H1 (cell line): ENCODE measurements around the gene UMAD1. TPM values are rescaled to one million over a fixed set of nuclear protein-coding genes. Genes with fewer than 3 reads are reported as not detected.
A peak's percentile ranks its signal among the peaks of the same experiment; 100 is the strongest.

Experiments used
- CTCF ChIA-PET: fragments of 300-600 bp; sonication (Branson Sonifier 250); formaldehyde crosslinking; loops from one replicate; lab custom pipeline; 2021; ENCODE audit not compliant: partially characterized antibody; lab: Charles Lee
- POLR2A ChIA-PET: fragments of 300-600 bp; sonication (Branson Sonifier 250); formaldehyde crosslinking; loops from one replicate; lab custom pipeline; 2021; ENCODE audit warnings: inconsistent platforms; ENCODE audit not compliant: partially characterized antibody; lab: Charles Lee
- DNase-seq, 2 experiments: peaks; one replicate each; pipeline versions ENCODE4 v3.0.0 to v3.0.0-alpha.2; 2010 to 2022; ENCODE audit warnings: low spot score in 2 of 2, low read depth in 1 of 2, mixed read lengths in 1 of 2
- FAIRE-seq: peaks from 2 replicates; lab custom pipeline; 2011; peaks lifted over from hg19 to GRCh38; lab: Jason Lieb, UNC
- H2AFZ ChIP-seq: 2 replicates; pipeline ENCODE4 v1.8.1; 2012; ENCODE audit warnings: low read length, inconsistent platforms
- H2AK5ac ChIP-seq: 2 replicates; pipeline ENCODE4 v1.6.1; 2013; ENCODE audit warnings: low read depth, low read length
- H2BK120ac ChIP-seq: replicated peaks from 2 replicates; pipeline ENCODE3; 2013; ENCODE audit warnings: low read depth, low read length, inconsistent platforms
- H2BK12ac ChIP-seq: 2 replicates; pipeline ENCODE4 v1.6.1; 2013; ENCODE audit warnings: low read depth, low read length
- H2BK15ac ChIP-seq: 2 replicates; pipeline ENCODE4 v1.6.1; 2013; ENCODE audit warnings: low read length
- H2BK20ac ChIP-seq: 2 replicates; pipeline ENCODE4 v1.6.1; 2013; ENCODE audit warnings: low read length
- H2BK5ac ChIP-seq: 2 replicates; pipeline ENCODE4 v1.6.1; 2013; ENCODE audit warnings: low read depth, low read length
- H3K14ac ChIP-seq: 2 replicates; pipeline ENCODE4 v1.6.1; 2013; ENCODE audit warnings: inconsistent platforms; ENCODE audit not compliant: insufficient read length
- H3K18ac ChIP-seq: 2 replicates; pipeline ENCODE4 v1.6.1; 2013; ENCODE audit warnings: low read length; ENCODE audit errors: extremely low read depth
- H3K23ac ChIP-seq: 2 replicates; pipeline ENCODE4 v1.6.1; 2013; ENCODE audit warnings: inconsistent platforms; ENCODE audit not compliant: insufficient read length
- H3K23me2 ChIP-seq: 2 replicates; pipeline ENCODE4 v1.6.1; 2013; ENCODE audit warnings: low read depth, low read length
- H3K27ac ChIP-seq: 2 replicates; pipeline ENCODE4 v1.6.1; 2011; ENCODE audit warnings: low read depth, low read length, inconsistent platforms
- H3K27me3 ChIP-seq, 4 experiments: replicated peaks in 1 of 4; 1 replicate in 1 of 4; 2 replicates in 3 of 4; pipeline versions ENCODE4 v1.6.1 to v1.8.1; 2011 to 2013; ENCODE audit warnings: low read length in 3 of 4, mild to moderate bottlenecking in 3 of 4, inconsistent platforms in 2 of 4, mixed read lengths in 2 of 4, moderate library complexity in 1 of 4; ENCODE audit not compliant: control insufficient read depth in 3 of 4, insufficient read depth in 3 of 4; ENCODE audit errors: extremely low read depth in 1 of 4
- H3K36me3 ChIP-seq, 4 experiments: 2 replicates each; pipeline versions ENCODE4 v1.6.1 to v1.8.1; 2011 to 2013; ENCODE audit warnings: mild to moderate bottlenecking in 4 of 4, low read length in 3 of 4, moderate library complexity in 2 of 4, control low read depth in 1 of 4, inconsistent platforms in 1 of 4; ENCODE audit not compliant: insufficient read depth in 4 of 4, control insufficient read depth in 2 of 4
- H3K4ac ChIP-seq: replicated peaks from 2 replicates; pipeline ENCODE3; 2013; ENCODE audit warnings: low read length, low read depth, mixed read lengths, inconsistent platforms; ENCODE audit not compliant: insufficient read length
- H3K4me1 ChIP-seq, 4 experiments: replicated peaks in 1 of 4; 1 replicate in 1 of 4; 2 replicates in 3 of 4; pipeline versions ENCODE4 v1.6.1 to v1.8.1; 2011 to 2013; ENCODE audit warnings: low read length in 3 of 4, inconsistent platforms in 2 of 4, mixed read lengths in 1 of 4; ENCODE audit not compliant: insufficient read depth in 4 of 4, control insufficient read depth in 3 of 4
- H3K4me2 ChIP-seq, 2 experiments: 2 replicates each; pipeline versions ENCODE4 v1.6.1 to v1.8.1; 2011 to 2013; ENCODE audit warnings: low read depth in 2 of 2, low read length in 2 of 2, control low read depth in 1 of 2, inconsistent platforms in 1 of 2, mild to moderate bottlenecking in 1 of 2; ENCODE audit not compliant: insufficient read depth in 1 of 2
- H3K4me3 ChIP-seq, 4 experiments: fragments of 200-600, 300-600 bp in 1 of 4; sonication (generic), shearing (Covaris generic), sonication (Bioruptor Twin) in 1 of 4; 2 replicates each; pipeline versions ENCODE4 v1.5.1 to v1.8.1; 2011 to 2016; ENCODE audit warnings: low read length in 4 of 4, low read depth in 3 of 4, control low read depth in 2 of 4, inconsistent platforms in 2 of 4, mild to moderate bottlenecking in 2 of 4, mixed read lengths in 1 of 4, moderate library complexity in 1 of 4; ENCODE audit not compliant: insufficient read depth in 2 of 4; ENCODE audit errors: extremely low read depth in 1 of 4
- H3K56ac ChIP-seq: replicated peaks from 2 replicates; pipeline ENCODE3; 2013; ENCODE audit warnings: low read depth, mild to moderate bottlenecking, mixed read lengths, low read length, inconsistent platforms; ENCODE audit not compliant: insufficient read length
- H3K79me1 ChIP-seq: 2 replicates; pipeline ENCODE4 v1.6.1; 2013; ENCODE audit warnings: low read depth, low read length, control low read depth
- H3K79me2 ChIP-seq, 2 experiments: 2 replicates each; pipeline versions ENCODE4 v1.6.1 to v1.8.1; 2012 to 2013; ENCODE audit warnings: low read length in 2 of 2, mild to moderate bottlenecking in 2 of 2, inconsistent platforms in 1 of 2; ENCODE audit not compliant: insufficient read depth in 2 of 2, control insufficient read depth in 1 of 2
- H3K9ac ChIP-seq, 4 experiments: replicated peaks in 1 of 4; 1 replicate in 1 of 4; 2 replicates in 3 of 4; pipeline versions ENCODE4 v1.6.1 to v1.8.1; 2011 to 2013; ENCODE audit warnings: low read depth in 3 of 4, low read length in 3 of 4, control low read depth in 2 of 4, mild to moderate bottlenecking in 2 of 4, moderate library complexity in 2 of 4, inconsistent platforms in 1 of 4; ENCODE audit errors: extremely low read depth in 1 of 4
- H3K9me3 ChIP-seq, 2 experiments: 2 replicates each; pipeline versions ENCODE4 v1.6.1 to v1.8.1; 2012 to 2013; ENCODE audit warnings: mild to moderate bottlenecking in 2 of 2, moderate library complexity in 2 of 2, control low read depth in 1 of 2, inconsistent platforms in 1 of 2, low read depth in 1 of 2, low read length in 1 of 2, mixed read lengths in 1 of 2; ENCODE audit not compliant: insufficient read depth in 2 of 2
- H4K20me1 ChIP-seq, 2 experiments: replicated peaks in 1 of 2; 2 replicates each; pipeline versions ENCODE3 to v1.8.1; 2011 to 2013; ENCODE audit warnings: inconsistent platforms in 2 of 2, low read length in 2 of 2, mild to moderate bottlenecking in 1 of 2; ENCODE audit not compliant: insufficient read depth in 2 of 2, control insufficient read depth in 1 of 2
- H4K5ac ChIP-seq: 2 replicates; pipeline ENCODE4 v1.6.1; 2013; ENCODE audit warnings: low read length, low read depth, mixed read lengths, inconsistent platforms; ENCODE audit not compliant: insufficient read length
- H4K8ac ChIP-seq: 2 replicates; pipeline ENCODE4 v1.8.0; 2013; ENCODE audit warnings: mild to moderate bottlenecking, moderate library complexity, low read length, inconsistent platforms; ENCODE audit not compliant: insufficient read depth; ENCODE audit errors: extremely low read depth
- H4K91ac ChIP-seq: replicated peaks from 2 replicates; pipeline ENCODE3; 2013; ENCODE audit warnings: low read length, mixed read lengths, inconsistent platforms; ENCODE audit not compliant: insufficient read length
- BACH1 ChIP-seq: IDR thresholded peaks from 2 replicates; pipeline ENCODE4 v1.6.1; 2012; ENCODE audit warnings: low read length, improper control_type of control experiment
- CBX5 ChIP-seq: fragments of 300-800, 300-1000 bp; sonication (generic); IDR thresholded peaks from 2 replicates; pipeline ENCODE4 v1.7.1; 2016; ENCODE audit warnings: antibody characterized with exemption, low read length, low read depth
- CHD1 ChIP-seq: IDR thresholded peaks from 2 replicates; pipeline ENCODE4 v1.6.1; 2012; ENCODE audit warnings: low read depth, low read length, improper control_type of control experiment
- CREB1 ChIP-seq: IDR thresholded peaks from 2 replicates; pipeline ENCODE4 v1.6.1; 2012; ENCODE audit warnings: inconsistent platforms
- EGR1 ChIP-seq: IDR thresholded peaks from 2 replicates; pipeline ENCODE4 v1.6.1; 2011; ENCODE audit warnings: low read depth, low read length, borderline replicate concordance
- HDAC2 ChIP-seq, 2 experiments: fragments of 300-600 bp in 1 of 2; sonication (generic) in 1 of 2; IDR thresholded peaks; 2 replicates each; pipeline ENCODE4 v1.6.1; 2011 to 2012; ENCODE audit warnings: low read depth in 2 of 2, low read length in 2 of 2, mild to moderate bottlenecking in 2 of 2, moderate library complexity in 2 of 2, borderline replicate concordance in 1 of 2, inconsistent platforms in 1 of 2
- JUN ChIP-seq: IDR thresholded peaks from 2 replicates; pipeline ENCODE4 v1.6.1; 2011; ENCODE audit warnings: low read depth, mild to moderate bottlenecking, improper control_type of control experiment, low read length
- KDM4A ChIP-seq: IDR thresholded peaks from one replicate; pipeline ENCODE4 v1.7.1; 2012; ENCODE audit warnings: low read depth, mild to moderate bottlenecking, moderate library complexity, low read length, inconsistent platforms; ENCODE audit not compliant: severe bottlenecking
- MAFK ChIP-seq: IDR thresholded peaks from 2 replicates; pipeline ENCODE4 v1.6.1; 2012; ENCODE audit warnings: low read depth, mild to moderate bottlenecking, improper control_type of control experiment, low read length
- PHF8 ChIP-seq: fragments of 200-600 bp; sonication (generic); conservative IDR thresholded peaks from 2 replicates; pipeline ENCODE4 v1.7.1; 2012; ENCODE audit warnings: low read depth, mild to moderate bottlenecking, inconsistent platforms, low read length, moderate library complexity
- POLR2A ChIP-seq, 2 experiments: IDR thresholded peaks; 1 replicate in 1 of 2; 2 replicates in 1 of 2; pipeline ENCODE4 v1.6.1; 2011; ENCODE audit warnings: low read depth in 2 of 2, low read length in 2 of 2, mild to moderate bottlenecking in 2 of 2; ENCODE audit errors: control extremely low read depth in 1 of 2
- POLR2AphosphoS5 ChIP-seq: IDR thresholded peaks from 2 replicates; pipeline ENCODE4 v1.6.1; 2011; ENCODE audit warnings: low read depth, low read length
- SAP30 ChIP-seq: fragments of 300-600 bp; sonication (generic); IDR thresholded peaks from 2 replicates; pipeline ENCODE4 v1.7.1; 2012; ENCODE audit warnings: low read length, moderate library complexity, mild to moderate bottlenecking, inconsistent platforms; ENCODE audit not compliant: insufficient read depth, insufficient replicate concordance
- SIN3A ChIP-seq, 2 experiments: IDR thresholded peaks in 1 of 2; conservative IDR thresholded peaks in 1 of 2; 2 replicates each; pipeline ENCODE4 v1.6.1; 2011 to 2012; ENCODE audit warnings: low read length in 2 of 2, improper control_type of control experiment in 1 of 2, low read depth in 1 of 2, mild to moderate bottlenecking in 1 of 2
- SRF ChIP-seq: IDR thresholded peaks from 2 replicates; pipeline ENCODE4 v1.6.1; 2011; ENCODE audit warnings: mild to moderate bottlenecking, low read depth, low read length, moderate library complexity
- WGBS, 2 experiments: shearing (Covaris generic) in 1 of 2; methylation state at CpG; one replicate each; pipeline versions ENCODE4 v1.1.6 to v1.1.7; 2013 to 2015; ENCODE audit warnings: low lambda C conversion rate in 2 of 2, mixed read lengths in 2 of 2, inconsistent platforms in 1 of 2, low coverage in 1 of 2, missing lambda C conversion rate in 1 of 2; ENCODE audit not compliant: insufficient replicate concordance in 2 of 2, insufficient coverage in 1 of 2, insufficient read length in 1 of 2; ENCODE audit errors: extremely low coverage in 1 of 2, missing lambda C conversion rate in 1 of 2; 5-methylcytosine and 5-hydroxymethylcytosine counted together
- polyA plus RNA-seq, 7 experiments: library from polyadenylated mRNA; depleted of rRNA in 3 of 7; stranded (reverse) in 5 of 7; unstranded in 2 of 7; fragments of >200 nt in 5 of 7; fragments of 200-250 nt in 2 of 7; gene quantifications; 1 replicate in 5 of 7; 2 replicates in 1 of 7; 4 replicates in 1 of 7; pipeline versions ENCODE4 v1.2.1 to v1.2.3, GENCODE V29; 2011 to 2013; ENCODE audit warnings: missing spikeins in 2 of 7, mixed read lengths in 2 of 7
- total RNA-seq: library from RNA; stranded (reverse); fragmentation: NEBNext Ultra II Directional; extraction: Animal tissue kit (Norgen Biotek cat#: 25700); gene quantifications from 2 replicates; pipeline ENCODE4 v1.2.1, GENCODE V29; 2021

Gene UMAD1
- total and polyA plus RNA-seq, 2 of the 8 experiments (the other 6 are each of a cell fraction or from before 2014, with no cell fraction given): 10.4 to 12.3 TPM

DNA sequence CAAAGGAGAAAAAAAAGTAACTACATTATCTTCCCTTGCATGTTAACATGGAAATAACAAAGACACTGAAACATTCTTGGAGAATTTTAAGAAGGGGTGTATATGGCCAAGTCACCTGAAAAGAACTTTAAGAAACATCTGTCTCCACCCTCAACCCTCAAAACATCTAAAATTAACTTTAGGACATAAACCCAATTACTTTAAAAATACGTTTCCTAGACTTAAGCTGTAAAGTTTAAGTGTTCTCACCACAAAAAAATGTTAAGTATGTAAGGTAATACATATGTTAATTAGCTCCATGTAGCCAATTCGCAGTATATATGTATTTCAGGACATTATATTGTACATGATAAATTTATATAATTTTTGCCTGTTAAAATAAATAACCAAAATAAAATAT, 257.0 kb downstream of the UMAD1 start:
- Histone ChIP-seq H4K5ac (no peak overlapping the region), H2BK120ac (no peak overlapping the region), H2BK5ac (no peak overlapping the region), H3K9me3 (no peaks in the 10 kb centered on the region), H3K27ac (no peak overlapping the region), H4K91ac (no peak overlapping the region), H3K23me2 (no peaks in the 10 kb centered on the region), H4K20me1 (no peaks in the 10 kb centered on the region), H3K36me3 (no peaks in the 10 kb centered on the region), H3K4me3 (no peak overlapping the region; a peak in 1 of 8 replicates), H3K4me1 (peaks cover 3 to 10% (median 7%) of the 10 kb centered on the region in 4 experiments), H4K8ac (no peak overlapping the region), H3K4ac (no peak overlapping the region), H3K14ac (no peak overlapping the region), H3K27me3 (no peaks in the 10 kb centered on the region), H2BK20ac (no peak overlapping the region), H3K4me2 (0 out of 4 replicates have a peak overlapping the region, but pooled peaks of 1 of the 2 experiments have one; percentile 9), H3K9ac (no peak overlapping the region), H2BK12ac (no peak overlapping the region; the same call in 1 of the 2 replicates), H3K79me1 (no peaks in the 10 kb centered on the region; the same call in 1 of the 2 replicates), H2AK5ac (no peak overlapping the region), H3K79me2 (no peaks in the 10 kb centered on the region), H2BK15ac (no peak overlapping the region), H2AFZ (no peak overlapping the region), H3K23ac (no peak overlapping the region), H3K56ac (no peak overlapping the region), H3K18ac (no peak overlapping the region)
- ChIA-PET CTCF (interaction anchor here (1.3 kb wide), 1 partner anchor 216 kb away, joined by 4 read pairs; no protein-coding TSS in a partner anchor), POLR2A (no interaction called here)
- DNase-seq (no peak), FAIRE-seq (no peak)
- 27% methylated on average over 2 of the region's 2 CpGs; no CpG with 5 or more reads in 1 of the 2 experiments for WGBS, 2 experiments
- TF ChIP-seq SRF (no peak), CHD1 (no peak), EGR1 (no peak), PHF8 (no peak), SIN3A (conservative IDR thresholded peaks at IDR 0.05 in 1 of 2, IDR thresholded peaks at IDR 0.05 in 1 of 2; ENCODE audit: low read depth in 1 of 2, low read length in 2 of 2) (no peak), CREB1 (no peak), JUN (no peak), POLR2A (IDR thresholded peaks at IDR 0.05; ENCODE audit: control extremely low read depth in 1 of 2, low read depth in 2 of 2, low read length in 2 of 2) (no peak), MAFK (no peak), SAP30 (no peak), CBX5 (no peak), POLR2AphosphoS5 (no peak), KDM4A (no peak), HDAC2 (IDR thresholded peaks at IDR 0.05; ENCODE audit: borderline replicate concordance in 1 of 2, low read depth in 2 of 2, low read length in 2 of 2) (no peak), BACH1 (no peak)
